ENCODE results near the gene SFXN1.

SFXN1 gene

GRCh38 chr5:175468892-175469291 is 9.5 kb upstream of the SFXN1 start:
- no peak for TF ChIP-seq CTCF (IDR thresholded peaks at IDR 0.05)
- DNase-seq: no peak
- no peak overlapping the region for H3K4me3 ChIP-seq
- intact Hi-C loops (cut with DNase I; ENCODE audit: low total_unique reads): no loop called here
- no peaks in the 10 kb centered on the region for H3K9me3 ChIP-seq
- H3K27me3 ChIP-seq: no peaks in the 10 kb centered on the region
- H3K4me1 ChIP-seq: peaks cover 0 to 23% (median 0%) of the 10 kb centered on the region in 4 donors
- no peak overlapping the region for H3K27ac ChIP-seq
- no peaks in the 10 kb centered on the region for H3K36me3 ChIP-seq

- intact Hi-C loops (cut with DNase I; ENCODE audit: low total_unique reads): no loop called here
- H3K27ac ChIP-seq: no peak overlapping the region
- H3K4me1 ChIP-seq: peaks cover 0 to 23% (median 0%) of the 10 kb centered on the region in 4 donors
- no peaks in the 10 kb centered on the region for H3K9me3 ChIP-seq
- TF ChIP-seq CTCF (IDR thresholded peaks at IDR 0.05): no peak
- DNase-seq: no peak
- no peaks in the 10 kb centered on the region for H3K27me3 ChIP-seq
- no peak overlapping the region for H3K4me3 ChIP-seq
- H3K36me3 ChIP-seq: no peaks in the 10 kb centered on the region
These were observed 8.4 kb upstream of the SFXN1 start for GRCh38 chr5:175469916-175470315.

- Histone ChIP-seq H3K27ac (no peak overlapping the region), H3K36me3 (no peaks in the 10 kb centered on the region), H3K27me3 (no peaks in the 10 kb centered on the region), H3K4me1 (peaks cover 0 to 23% (median 0%) of the 10 kb centered on the region in 4 donors), H3K4me3 (no peak overlapping the region), H3K9me3 (no peaks in the 10 kb centered on the region)
- no peak for DNase-seq
- intact Hi-C loops (cut with DNase I; ENCODE audit: low total_unique reads): no loop called here
- no peak for TF ChIP-seq CTCF (IDR thresholded peaks at IDR 0.05)
These were observed 7.6 kb upstream of the SFXN1 start for GRCh38 chr5:175470781-175471180.

GRCh38 chr5:175471196-175471595 is 7.2 kb upstream of the SFXN1 start:
- peaks cover 0 to 22% (median 0%) of the 10 kb centered on the region in 4 donors for H3K4me1 ChIP-seq
- no peak for TF ChIP-seq CTCF (IDR thresholded peaks at IDR 0.05)

GRCh38 chr5:175471628-175472027 is 6.7 kb upstream of the SFXN1 start:
- Histone ChIP-seq H3K27ac (no peak overlapping the region), H3K27me3 (no peaks in the 10 kb centered on the region), H3K4me3 (no peak overlapping the region), H3K36me3 (no peaks in the 10 kb centered on the region), H3K4me1 (peaks cover 0 to 18% (median 0%) of the 10 kb centered on the region in 4 donors), H3K9me3 (no peaks in the 10 kb centered on the region)
- intact Hi-C loops (cut with DNase I; ENCODE audit: low total_unique reads): no loop called here
- TF ChIP-seq CTCF (IDR thresholded peaks at IDR 0.05): no peak
- no peak for DNase-seq

More at GRCh38 chr5:175471196-175471595, 7.2 kb upstream of the SFXN1 start:
- no peak for DNase-seq
- no peaks in the 10 kb centered on the region for H3K9me3 ChIP-seq
- no peaks in the 10 kb centered on the region for H3K36me3 ChIP-seq
- no peak overlapping the region for H3K27ac ChIP-seq
- H3K4me3 ChIP-seq: no peak overlapping the region
- intact Hi-C loops (cut with DNase I; ENCODE audit: low total_unique reads): no loop called here
- no peaks in the 10 kb centered on the region for H3K27me3 ChIP-seq

- intact Hi-C loops (cut with DNase I; ENCODE audit: low total_unique reads): no loop called here
These were observed 6.0 kb upstream of the SFXN1 start for GRCh38 chr5:175472378-175472777.

More at GRCh38 chr5:175472378-175472777, 6.0 kb upstream of the SFXN1 start:
- H3K4me1 ChIP-seq: peaks cover 0 to 11% (median 0%) of the 10 kb centered on the region in 4 donors
- no peaks in the 10 kb centered on the region for H3K36me3 ChIP-seq
- no peak overlapping the region for H3K27ac ChIP-seq
- H3K9me3 ChIP-seq: no peaks in the 10 kb centered on the region
- no peak overlapping the region for H3K4me3 ChIP-seq
- TF ChIP-seq CTCF (IDR thresholded peaks at IDR 0.05): no peak
- H3K27me3 ChIP-seq: no peaks in the 10 kb centered on the region
- DNase-seq: no peak
